Breast epithelium (tissue), 3 donors: ENCODE data around the gene IRF5.

Experiments
- POLR2A ChIP-seq: fragments of 450-650 bp; IDR thresholded peaks from one replicate; pipeline ENCODE4 v1.6.1; 2016; ENCODE audit warnings: antibody characterized with exemption, mild to moderate bottlenecking, moderate library complexity
- POLR2AphosphoS5 ChIP-seq, 3 donors: sonication (generic); formaldehyde crosslinking; IDR thresholded peaks; one replicate each; pipeline ENCODE4 v1.6.1; 2017; ENCODE audit warnings: antibody characterized with exemption in 3 of 3

- TF ChIP-seq POLR2AphosphoS5 (IDR thresholded peaks at IDR 0.05) (no peak), POLR2A (no peak)
Observed at GRCh38 chr7:128915841-128916642, 21.7 kb upstream of the IRF5 start.
